OCI-LY3 (cell line): ENCODE measurements around the gene HPS3.

Experiments
- H2AFZ ChIP-seq: fragments of 200-600, 300-600 bp; shearing (Covaris generic); 2 replicates; pipeline ENCODE4 v1.6.0; 2014; ENCODE audit warnings: antibody characterized with exemption, low read depth, low read length
- H3K27ac ChIP-seq: fragments of 200-600, 300-600 bp; sonication (generic); 2 replicates; pipeline ENCODE4 v1.5.1; 2014; ENCODE audit warnings: mild to moderate bottlenecking, low read length, moderate library complexity, mixed read lengths
- H3K27me3 ChIP-seq: fragments of 200-600, 300-600 bp; sonication (generic); 2 replicates; pipeline ENCODE4 v1.6.1; 2014; ENCODE audit warnings: low read depth, low read length, mixed read lengths
- H3K36me3 ChIP-seq: fragments of 200-600, 300-600 bp; sonication (generic); replicated peaks from 2 replicates; pipeline ENCODE3; 2014; ENCODE audit warnings: low read depth, low read length, mixed read lengths
- H3K4me1 ChIP-seq: fragments of 300-600, 200-600 bp; sonication (generic); 2 replicates; pipeline ENCODE4 v1.6.1; 2014; ENCODE audit warnings: low read length, mixed read lengths
- H3K4me2 ChIP-seq: fragments of 200-600, 300-600 bp; sonication (generic); 2 replicates; pipeline ENCODE4 v1.6.1; 2014; ENCODE audit warnings: low read length, mixed read lengths
- H3K4me3 ChIP-seq: fragments of 300-600, 200-600 bp; sonication (generic); 2 replicates; pipeline ENCODE4 v1.5.1; 2014; ENCODE audit warnings: antibody characterized with exemption, mild to moderate bottlenecking, low read length, moderate library complexity
- H3K79me2 ChIP-seq: fragments of 300-600, 200-600 bp; shearing (Covaris generic); 2 replicates; pipeline ENCODE4 v1.6.1; 2014; ENCODE audit warnings: mild to moderate bottlenecking, low read length, mixed read lengths
- H3K9ac ChIP-seq: fragments of 300-600, 200-600 bp; shearing (Covaris generic); 2 replicates; pipeline ENCODE4 v1.6.0; 2014; ENCODE audit warnings: mild to moderate bottlenecking, low read length, moderate library complexity
- H3K9me3 ChIP-seq: fragments of 200-600, 300-600 bp; shearing (Covaris generic); 2 replicates; pipeline ENCODE4 v1.6.1; 2014; ENCODE audit warnings: low read length, mixed read lengths; ENCODE audit not compliant: insufficient read depth
- H4K20me1 ChIP-seq: fragments of 200-600, 300-600 bp; sonication (generic); 2 replicates; pipeline ENCODE4 v1.6.1; 2016; ENCODE audit warnings: low read length, mixed read lengths; ENCODE audit not compliant: insufficient read depth
- EZH2phosphoT487 ChIP-seq: fragments of 200-600 bp; shearing (Covaris generic); IDR thresholded peaks from 2 replicates; pipeline ENCODE4 v1.6.1; 2018; ENCODE audit warnings: antibody characterized with exemption, mixed run types, low read depth
- TF ChIP-seq, protein P1 (sequence below): fragments of 200-600, 300-600 bp; sonication (generic); IDR thresholded peaks from 2 replicates; pipeline ENCODE4 v1.5.1; 2014; ENCODE audit warnings: antibody characterized with exemption, low read length, low read depth

Gene HPS3

GRCh38 chr3:149081772-149082171 lies 47.7 kb upstream of the HPS3 start:
- no peak overlapping the region for H3K9ac ChIP-seq
- no peak overlapping the region for H3K4me2 ChIP-seq
- H4K20me1 ChIP-seq = no peaks in the 10 kb centered on the region
- H2AFZ ChIP-seq = no peak overlapping the region
- no peaks in the 10 kb centered on the region for H3K9me3 ChIP-seq
- peaks cover 2% of the 10 kb centered on the region for H3K36me3 ChIP-seq
- no peak for TF ChIP-seq EZH2phosphoT487
- TF ChIP-seq, protein P1, sequence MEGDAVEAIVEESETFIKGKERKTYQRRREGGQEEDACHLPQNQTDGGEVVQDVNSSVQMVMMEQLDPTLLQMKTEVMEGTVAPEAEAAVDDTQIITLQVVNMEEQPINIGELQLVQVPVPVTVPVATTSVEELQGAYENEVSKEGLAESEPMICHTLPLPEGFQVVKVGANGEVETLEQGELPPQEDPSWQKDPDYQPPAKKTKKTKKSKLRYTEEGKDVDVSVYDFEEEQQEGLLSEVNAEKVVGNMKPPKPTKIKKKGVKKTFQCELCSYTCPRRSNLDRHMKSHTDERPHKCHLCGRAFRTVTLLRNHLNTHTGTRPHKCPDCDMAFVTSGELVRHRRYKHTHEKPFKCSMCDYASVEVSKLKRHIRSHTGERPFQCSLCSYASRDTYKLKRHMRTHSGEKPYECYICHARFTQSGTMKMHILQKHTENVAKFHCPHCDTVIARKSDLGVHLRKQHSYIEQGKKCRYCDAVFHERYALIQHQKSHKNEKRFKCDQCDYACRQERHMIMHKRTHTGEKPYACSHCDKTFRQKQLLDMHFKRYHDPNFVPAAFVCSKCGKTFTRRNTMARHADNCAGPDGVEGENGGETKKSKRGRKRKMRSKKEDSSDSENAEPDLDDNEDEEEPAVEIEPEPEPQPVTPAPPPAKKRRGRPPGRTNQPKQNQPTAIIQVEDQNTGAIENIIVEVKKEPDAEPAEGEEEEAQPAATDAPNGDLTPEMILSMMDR = no peak
- H3K79me2 ChIP-seq = peaks cover 6% of the 10 kb centered on the region; the same call in 1 of the 2 replicates
- no peak overlapping the region for H3K4me3 ChIP-seq
- no peaks in the 10 kb centered on the region for H3K27me3 ChIP-seq
- peaks cover 9% of the 10 kb centered on the region for H3K4me1 ChIP-seq
- no peak overlapping the region for H3K27ac ChIP-seq

DNA sequence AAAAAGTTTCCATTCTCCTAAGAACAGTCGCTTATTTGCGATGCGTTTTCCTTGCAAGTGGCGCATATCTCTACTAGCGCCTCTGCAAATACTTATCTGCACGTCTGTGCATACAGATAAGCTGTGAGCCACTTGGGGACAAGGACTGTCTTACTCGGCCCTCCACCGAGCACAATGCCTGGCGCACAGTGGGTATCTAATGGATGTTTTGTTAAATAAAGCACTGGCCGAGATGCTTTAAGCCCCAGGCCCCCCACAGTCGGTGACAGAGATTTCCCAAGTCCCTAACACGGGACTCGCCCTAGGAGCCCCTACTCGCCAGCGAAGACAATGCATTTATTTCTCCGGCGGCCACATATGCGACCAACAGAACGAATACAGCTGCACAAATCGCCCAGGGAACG lies 43.6 kb upstream of the HPS3 start:
- peak overlapping the region; percentile 65 for H3K9ac ChIP-seq
- H3K4me3 ChIP-seq = peak overlapping the region; percentile 92
- peaks cover 6% of the 10 kb centered on the region; the same call in 1 of the 2 replicates for H3K79me2 ChIP-seq
- no peaks in the 10 kb centered on the region for H4K20me1 ChIP-seq
- no peaks in the 10 kb centered on the region for H3K36me3 ChIP-seq
- H3K27ac ChIP-seq = 0 out of 2 replicates have a peak overlapping the region, but pooled peaks have one; percentile 11
- no peaks in the 10 kb centered on the region for H3K9me3 ChIP-seq
- peak overlapping the region; percentile 92 for H3K4me2 ChIP-seq
- TF ChIP-seq, protein P1 = no peak
- TF ChIP-seq EZH2phosphoT487 = no peak
- H2AFZ ChIP-seq = peak overlapping the region; percentile 90
- H3K4me1 ChIP-seq = peaks cover 35% of the 10 kb centered on the region
- H3K27me3 ChIP-seq = no peaks in the 10 kb centered on the region

GRCh38 chr3:149086232-149086988 lies 43.0 kb upstream of the HPS3 start, which contains the start of gene HLTF:
Gene HLTF (minus strand): TSS chr3:149086533. CDS start chr3:149086336, 197 bp downstream.
- peaks cover 40% of the 10 kb centered on the region for H3K4me1 ChIP-seq
- 0 out of 2 replicates have a peak within 1 kb of the TSS, but pooled peaks have one; percentile 11 for H3K27ac ChIP-seq
- H3K36me3 ChIP-seq = no peaks in the 10 kb centered on the region
- H3K9ac ChIP-seq = peak within 1 kb of the TSS; percentile 65
- H2AFZ ChIP-seq = peak within 1 kb of the TSS; percentile 90
- no peak for TF ChIP-seq EZH2phosphoT487
- TF ChIP-seq, protein P1 = no peak
- peak within 1 kb of the TSS; percentile 92 for H3K4me3 ChIP-seq
- no peaks in the 10 kb centered on the region for H3K27me3 ChIP-seq
- peaks cover 6% of the 10 kb centered on the region; the same call in 1 of the 2 replicates for H3K79me2 ChIP-seq
- no peaks in the 10 kb centered on the region for H3K9me3 ChIP-seq
- no peaks in the 10 kb centered on the region for H4K20me1 ChIP-seq
- peak within 1 kb of the TSS; percentile 92 for H3K4me2 ChIP-seq

GRCh38 chr3:149087208-149087607 lies 42.2 kb upstream of the HPS3 start:
- no peaks in the 10 kb centered on the region for H3K27me3 ChIP-seq
- TF ChIP-seq EZH2phosphoT487 = no peak
- TF ChIP-seq, protein P1 = no peak
- no peaks in the 10 kb centered on the region for H4K20me1 ChIP-seq
- no peak overlapping the region for H2AFZ ChIP-seq
- H3K4me1 ChIP-seq = peaks cover 48% of the 10 kb centered on the region
- no peak overlapping the region for H3K27ac ChIP-seq
- no peak overlapping the region for H3K9ac ChIP-seq
- no peak overlapping the region for H3K4me2 ChIP-seq
- peaks cover 6% of the 10 kb centered on the region; the same call in 1 of the 2 replicates for H3K79me2 ChIP-seq
- no peak overlapping the region for H3K4me3 ChIP-seq
- H3K9me3 ChIP-seq = no peaks in the 10 kb centered on the region
- no peaks in the 10 kb centered on the region for H3K36me3 ChIP-seq
